Muscle of back (tissue), 13 donors: ENCODE results near the gene BNIPL. TPM values are rescaled to one million over a fixed set of nuclear protein-coding genes. Genes with fewer than 3 reads are reported as not detected.

Source experiments
- DNase-seq, 3 donors: peaks; one replicate each; pipeline versions ENCODE4 v3.0.0 to v3.0.0-alpha.2; 2013
- long read RNA-seq, 9 donors: transcript quantifications; one replicate each; lab custom pipeline, GENCODE V29; 2026
- polyA plus RNA-seq, 10 donors: library from polyadenylated mRNA; unstranded; fragments of 120-200 nt; gene quantifications; one replicate each; pipeline ENCODE4 v1.2.1, GENCODE V29; 2013; ENCODE audit not compliant: insufficient read length in 10 of 10

The BNIPL gene
- polyA plus RNA-seq: 1 to 10 TPM in 2 of 10 donors, under 1 TPM in 8; 0.23 to 5.2 (median 0.83) TPM
- long read RNA-seq, donor 1: 0 reads
- long read RNA-seq, donor 2: 0 reads
- long read RNA-seq, donor 3: 0 reads
- long read RNA-seq, donor 4: 0 reads
- long read RNA-seq, donor 5: 0 reads
- long read RNA-seq, donor 6: 0 reads
- long read RNA-seq, donor 7: 0 reads
- long read RNA-seq, donor 8: 0 reads
- long read RNA-seq, donor 9: 0 reads

GRCh38 chr1:151036356-151036755, at the start of gene BNIPL:
Gene BNIPL (plus strand): TSS chr1:151036586. CDS start chr1:151036726, 140 bp downstream.
- DNase-seq: no peak

- DNase-seq: no peak
These were observed 48.5 kb upstream of the BNIPL start for GRCh38 chr1:150987924-150988323.

- no peak for DNase-seq
These were observed 43.8 kb upstream of the BNIPL start for GRCh38 chr1:150992626-150993025.

- no peak for DNase-seq
These were observed 42.1 kb upstream of the BNIPL start for GRCh38 chr1:150994248-150994647.

- DNase-seq: no peak
These were observed 40.9 kb upstream of the BNIPL start for GRCh38 chr1:150995460-150995859.

GRCh38 chr1:150995896-150996295, 40.5 kb upstream of the BNIPL start:
- peak in 2 of 3 donors; percentile 31 to 74 for DNase-seq

GRCh38 chr1:150997126-150997872, 39.1 kb upstream of the BNIPL start:
- no peak for DNase-seq

- no peak for DNase-seq
These were observed 38.4 kb upstream of the BNIPL start for GRCh38 chr1:150997949-150998348.

- no peak for DNase-seq
These were observed 37.2 kb upstream of the BNIPL start for GRCh38 chr1:150999051-150999674.

- DNase-seq: no peak
These were observed 36.5 kb upstream of the BNIPL start for GRCh38 chr1:150999926-151000325.

- DNase-seq: no peak
These were observed 36.0 kb upstream of the BNIPL start for GRCh38 chr1:151000408-151000807.

GRCh38 chr1:151001602-151002001, 34.8 kb upstream of the BNIPL start:
- DNase-seq: no peak

GRCh38 chr1:151002051-151002450, 34.3 kb upstream of the BNIPL start:
- DNase-seq: no peak

- no peak for DNase-seq
These were observed 33.8 kb upstream of the BNIPL start for GRCh38 chr1:151002611-151003010.

GRCh38 chr1:151003180-151003579, 33.2 kb upstream of the BNIPL start:
- no peak for DNase-seq

GRCh38 chr1:151005729-151006319, 30.6 kb upstream of the BNIPL start:
- peak in 1 of 3 donors; percentile 60 for DNase-seq

- DNase-seq: peak; percentile 85 to 92 (median 85)
These were observed 29.9 kb upstream of the BNIPL start, which contains the start of gene MINDY1 for GRCh38 chr1:151006327-151007052. Gene MINDY1 (minus strand): TSS chr1:151006902. CDS start chr1:151002617, 4,285 bp downstream.

- no peak for DNase-seq
These were observed 28.5 kb upstream of the BNIPL start for GRCh38 chr1:151007853-151008243.

GRCh38 chr1:151008244-151009205, 27.9 kb upstream of the BNIPL start, which contains the start of gene PRUNE1:
Gene PRUNE1 (plus strand): TSS chr1:151008449. CDS start chr1:151008633, 184 bp downstream.
- peak; percentile 96 to 99 (median 99) for DNase-seq

GRCh38 chr1:151009206-151009587, 27.2 kb upstream of the BNIPL start:
- no peak for DNase-seq
